Omental fat pad (tissue), 4 donors: ENCODE measurements around the gene RAPGEFL1. TPM values are rescaled to one million over a fixed set of nuclear protein-coding genes. Genes with fewer than 3 reads are reported as not detected.

Experiments
- ATAC-seq: fragments of 150-250 bp; one replicate; pipeline ENCODE4 v1.9.1; 2016; ENCODE audit warnings: mild to moderate bottlenecking, moderate library complexity; ENCODE audit not compliant: low FRiP score
- DNase-seq: peaks from one replicate; pipeline ENCODE4 v3.0.0-alpha.2; 2019; ENCODE audit warnings: low spot score
- total RNA-seq, 4 donors: library from RNA; depleted of rRNA; stranded (reverse); fragments of >200 nt; gene quantifications; one replicate each; pipeline ENCODE4 v1.1.0, GENCODE V29; 2016
- TF ChIP-seq, protein P1 (sequence below), 3 donors: fragments of 450-650 bp; IDR thresholded peaks; one replicate each; pipeline ENCODE4 v1.5.1; 2016 to 2017; ENCODE audit warnings: antibody characterized with exemption in 3 of 3, mild to moderate bottlenecking in 3 of 3, moderate library complexity in 2 of 3

The RAPGEFL1 gene
- total RNA-seq, 4 donors from 2014 or later = 3.0 to 16.1 (median 4.4) TPM

DNA sequence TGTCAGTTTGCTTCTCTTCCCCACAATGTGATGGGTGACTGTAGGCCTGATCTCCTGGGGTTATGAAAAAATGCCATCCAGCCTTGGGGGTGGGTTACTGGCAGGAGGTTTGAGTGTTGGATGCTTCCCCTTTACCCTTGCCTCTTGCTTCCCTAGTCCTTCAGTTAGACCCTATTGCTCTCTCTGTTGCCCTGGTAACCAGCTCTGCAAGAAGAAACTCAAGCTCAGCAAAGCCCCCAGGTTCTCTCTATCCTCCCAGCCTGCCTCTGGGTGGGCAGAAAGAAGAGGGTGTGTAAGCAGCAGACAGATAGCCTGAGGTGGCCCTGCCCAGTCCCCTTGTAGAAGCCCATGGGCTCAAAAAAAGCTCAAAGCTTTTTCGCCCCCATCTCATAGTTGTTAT is 2.8 kb upstream of the RAPGEFL1 start:
- no peak for ATAC-seq
- no peak for DNase-seq
- TF ChIP-seq, protein P1, sequence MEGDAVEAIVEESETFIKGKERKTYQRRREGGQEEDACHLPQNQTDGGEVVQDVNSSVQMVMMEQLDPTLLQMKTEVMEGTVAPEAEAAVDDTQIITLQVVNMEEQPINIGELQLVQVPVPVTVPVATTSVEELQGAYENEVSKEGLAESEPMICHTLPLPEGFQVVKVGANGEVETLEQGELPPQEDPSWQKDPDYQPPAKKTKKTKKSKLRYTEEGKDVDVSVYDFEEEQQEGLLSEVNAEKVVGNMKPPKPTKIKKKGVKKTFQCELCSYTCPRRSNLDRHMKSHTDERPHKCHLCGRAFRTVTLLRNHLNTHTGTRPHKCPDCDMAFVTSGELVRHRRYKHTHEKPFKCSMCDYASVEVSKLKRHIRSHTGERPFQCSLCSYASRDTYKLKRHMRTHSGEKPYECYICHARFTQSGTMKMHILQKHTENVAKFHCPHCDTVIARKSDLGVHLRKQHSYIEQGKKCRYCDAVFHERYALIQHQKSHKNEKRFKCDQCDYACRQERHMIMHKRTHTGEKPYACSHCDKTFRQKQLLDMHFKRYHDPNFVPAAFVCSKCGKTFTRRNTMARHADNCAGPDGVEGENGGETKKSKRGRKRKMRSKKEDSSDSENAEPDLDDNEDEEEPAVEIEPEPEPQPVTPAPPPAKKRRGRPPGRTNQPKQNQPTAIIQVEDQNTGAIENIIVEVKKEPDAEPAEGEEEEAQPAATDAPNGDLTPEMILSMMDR (IDR thresholded peaks at IDR 0.05) = no peak

DNA sequence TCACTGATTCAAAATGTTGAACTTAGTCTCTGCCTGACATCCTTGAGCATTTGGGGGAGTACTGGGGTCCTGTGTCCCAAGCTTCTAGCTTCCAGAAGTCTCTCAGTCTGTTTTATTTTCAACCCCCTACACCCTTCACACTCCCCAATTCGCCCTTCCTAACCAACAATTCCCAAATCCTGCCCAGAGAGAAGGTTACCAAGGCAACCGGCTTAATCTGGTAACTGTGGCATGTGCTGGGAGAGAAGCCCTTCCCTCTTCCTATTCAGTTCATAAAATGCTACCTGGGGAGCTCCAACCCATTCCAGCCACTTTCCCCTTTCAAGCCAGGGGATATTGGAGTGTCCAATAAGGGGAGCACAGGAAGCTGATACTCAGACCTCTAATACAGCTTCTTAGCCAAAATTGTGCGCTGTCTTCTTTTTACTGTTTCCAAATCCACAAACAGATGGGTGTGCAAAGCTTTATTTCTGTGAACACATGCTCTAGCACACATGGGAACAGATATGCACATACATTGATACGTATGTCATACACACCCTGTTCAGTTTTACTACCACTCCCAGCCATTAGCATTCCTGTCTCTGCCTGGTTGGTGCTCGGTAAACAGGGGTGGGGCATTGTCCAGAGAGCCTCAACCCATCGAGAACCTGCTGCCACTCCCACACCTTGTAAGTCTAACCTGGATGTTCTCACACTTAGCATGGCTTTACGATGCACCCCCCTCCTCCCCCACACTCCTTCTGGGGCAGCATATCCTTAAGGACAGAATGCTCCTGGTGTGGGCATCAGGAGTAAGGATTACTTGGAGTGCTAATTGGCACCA is 1.1 kb upstream of the RAPGEFL1 start:
- ATAC-seq (no peak), DNase-seq (no peak)
- TF ChIP-seq, protein P1 (IDR thresholded peaks at IDR 0.05) = no peak

DNA sequence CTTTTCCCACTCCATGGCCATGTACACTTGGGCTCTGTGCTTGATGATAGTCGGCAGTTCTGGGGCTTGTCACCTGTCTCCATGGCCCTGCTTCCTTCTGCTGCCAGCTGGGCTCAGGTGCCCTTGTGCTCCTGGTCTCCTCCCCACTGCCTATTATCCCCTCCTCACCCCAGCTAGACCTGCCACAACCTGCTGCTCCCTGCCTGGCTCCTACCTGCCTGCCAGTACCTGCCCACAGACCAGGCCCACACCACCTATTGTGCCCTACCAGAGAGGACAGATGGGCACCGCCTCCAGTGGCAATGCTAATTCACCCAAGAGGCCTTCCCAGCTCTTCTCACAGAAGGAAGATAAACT is 538 bp upstream of the RAPGEFL1 start:
- ATAC-seq = no peak
- DNase-seq = no peak
- TF ChIP-seq, protein P1 (IDR thresholded peaks at IDR 0.05) = no peak

DNA sequence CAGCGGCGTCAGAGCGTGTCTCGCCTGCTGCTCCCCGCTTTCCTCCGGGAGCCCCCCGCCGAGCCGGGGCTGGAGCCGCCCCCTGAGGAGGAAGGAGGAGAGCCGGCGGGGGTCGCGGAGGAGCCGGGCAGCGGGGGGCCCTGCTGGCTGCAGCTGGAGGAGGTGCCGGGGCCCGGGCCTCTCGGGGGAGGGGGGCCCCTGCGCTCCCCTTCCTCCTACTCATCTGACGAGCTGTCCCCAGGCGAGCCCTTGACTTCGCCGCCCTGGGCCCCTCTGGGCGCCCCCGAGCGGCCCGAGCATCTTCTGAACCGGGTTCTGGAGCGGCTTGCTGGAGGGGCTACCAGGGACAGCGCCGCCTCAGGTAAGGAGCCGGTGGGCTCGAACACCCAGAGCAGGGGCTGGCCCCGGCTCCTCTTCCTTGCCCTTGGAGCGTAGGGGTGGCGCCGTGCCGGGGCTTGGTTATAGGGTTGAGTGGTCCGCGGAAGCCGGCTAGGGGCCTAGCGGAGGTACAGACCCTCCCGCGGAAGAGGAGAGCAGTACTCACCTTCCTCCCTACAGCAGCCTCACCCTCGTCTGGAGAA is 841 bp downstream of the RAPGEFL1 start:
- DNase-seq = no peak
- TF ChIP-seq, protein P1 (IDR thresholded peaks at IDR 0.05) = no peak
- ATAC-seq = no peak

DNA sequence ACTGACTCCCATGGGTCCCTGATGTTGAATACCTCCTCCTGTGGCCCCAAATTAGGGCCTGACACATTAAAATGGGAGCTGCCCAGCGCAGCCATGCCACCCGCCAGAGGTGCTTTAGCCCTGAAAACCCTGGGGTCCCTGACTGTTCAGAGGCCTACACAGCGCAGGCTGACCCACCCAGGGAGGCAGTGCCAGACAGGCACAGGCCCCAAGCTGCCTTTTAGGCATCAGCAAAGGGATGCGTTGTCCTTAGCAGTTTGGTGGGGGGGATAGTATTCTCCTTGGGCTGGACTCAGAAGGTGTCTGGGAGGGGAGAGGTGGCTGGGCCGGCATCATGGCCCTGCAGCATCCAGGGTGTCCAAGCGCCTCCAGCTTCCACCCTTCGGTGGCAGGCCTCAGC is 1.4 kb downstream of the RAPGEFL1 start:
- ATAC-seq (no peak), DNase-seq (no peak)
- TF ChIP-seq, protein P1 (IDR thresholded peaks at IDR 0.05) = no peak

DNA sequence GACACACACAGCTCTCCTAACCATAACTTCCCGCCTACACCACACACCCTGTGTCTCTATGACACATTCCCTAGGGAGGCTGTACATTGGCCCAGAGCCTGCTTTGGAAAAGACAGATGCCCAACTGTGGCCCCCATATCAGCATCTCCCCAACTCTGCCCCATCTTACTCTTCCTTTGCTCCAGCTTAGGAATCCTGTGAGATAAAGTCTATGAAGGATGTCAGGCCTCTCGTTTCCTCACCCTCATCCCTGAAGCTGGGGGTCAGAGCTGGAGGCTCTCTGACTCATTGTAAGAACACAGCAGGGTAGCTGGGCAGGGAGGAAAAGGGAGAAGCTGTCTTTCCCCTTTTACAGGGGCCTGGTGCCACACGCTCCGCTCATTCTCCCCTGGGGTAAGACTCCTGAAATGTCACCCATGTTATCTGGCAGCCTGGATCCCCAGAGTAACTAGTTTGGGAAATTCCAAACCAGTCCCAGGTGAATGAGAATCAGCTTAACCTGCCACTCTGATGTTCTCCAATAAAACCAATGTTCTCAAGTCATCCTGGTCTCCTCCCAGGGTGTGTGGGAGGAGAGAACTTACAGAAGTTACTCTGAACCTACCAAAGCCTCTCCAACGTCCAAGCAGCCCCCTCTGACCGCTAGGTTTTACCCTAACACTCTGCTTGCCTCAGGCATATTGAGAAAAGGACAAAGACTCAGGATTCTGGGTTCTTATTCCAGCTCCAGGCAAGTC is 2.8 kb downstream of the RAPGEFL1 start:
- DNase-seq (no peak), ATAC-seq (no peak)
- TF ChIP-seq, protein P1 (IDR thresholded peaks at IDR 0.05) = no peak
